SK-N-SH treated with all-trans-retinoic acid at 6 μM for 48 hours (cell line): ENCODE data around the gene ME3.

ENCODE experiments used
- ATAC-seq: fragments of 200-7000 bp; cut with Tn5 transposase; 3 replicates; pipeline ENCODE4 v1.9.1; 2020; ENCODE audit warnings: mild to moderate bottlenecking, moderate library complexity
- ARNTL ChIP-seq: fragments of 450-650 bp; formaldehyde crosslinking; IDR thresholded peaks from 2 replicates; pipeline ENCODE4 v1.5.0; 2020; ENCODE audit warnings: low read depth, mild to moderate bottlenecking, moderate library complexity, borderline replicate concordance
- BACH2 ChIP-seq: fragments of 250-450 bp; sonication (Bioruptor Pico); IDR thresholded peaks from 2 replicates; pipeline ENCODE4 v1.9.0; 2021; ENCODE audit warnings: mild to moderate bottlenecking, borderline replicate concordance
- CREB5 ChIP-seq: fragments of 250-450 bp; sonication (Bioruptor Pico); IDR thresholded peaks from 2 replicates; pipeline ENCODE4 v1.5.1; 2020; ENCODE audit warnings: low read depth, mild to moderate bottlenecking, moderate library complexity
- CSDC2 ChIP-seq: fragments of 250-450 bp; sonication (Bioruptor Pico); IDR thresholded peaks from 2 replicates; pipeline ENCODE4 v1.5.0; 2020; ENCODE audit warnings: mild to moderate bottlenecking, moderate library complexity
- ESRRG ChIP-seq: fragments of 250-450 bp; sonication (Bioruptor Pico); IDR thresholded peaks from 2 replicates; pipeline ENCODE4 v1.6.1; 2021; ENCODE audit warnings: mild to moderate bottlenecking
- GLIS3 ChIP-seq: fragments of 250-450 bp; sonication (Bioruptor Pico); IDR thresholded peaks from 2 replicates; pipeline ENCODE4 v1.5.0; 2020; ENCODE audit warnings: mild to moderate bottlenecking, moderate library complexity
- ISL1 ChIP-seq: fragments of 250-450 bp; sonication (Bioruptor Pico); IDR thresholded peaks from 2 replicates; pipeline ENCODE4 v2.1.2; 2022; ENCODE audit warnings: mild to moderate bottlenecking, moderate library complexity
- OSR1 ChIP-seq: fragments of 250-450 bp; sonication (Bioruptor Pico); IDR thresholded peaks from 2 replicates; pipeline ENCODE4 v1.8.0; 2022; ENCODE audit warnings: moderate library complexity, mild to moderate bottlenecking, inconsistent platforms
- PPARA ChIP-seq: fragments of 250-450 bp; sonication (Bioruptor Pico); IDR thresholded peaks from 2 replicates; pipeline ENCODE4 v1.5.0; 2020; ENCODE audit warnings: mild to moderate bottlenecking, borderline replicate concordance
- RARB ChIP-seq: fragments of 250-450 bp; sonication (Bioruptor Pico); IDR thresholded peaks from 2 replicates; pipeline ENCODE4 v1.8.0; 2021; ENCODE audit warnings: mild to moderate bottlenecking, moderate library complexity
- SNAI2 ChIP-seq: fragments of 250-450 bp; sonication (Bioruptor Pico); IDR thresholded peaks from 2 replicates; pipeline ENCODE4 v1.5.0; 2020; ENCODE audit warnings: mild to moderate bottlenecking, moderate library complexity
- TCF4 ChIP-seq: fragments of 250-450 bp; sonication (Bioruptor Pico); IDR thresholded peaks from 2 replicates; pipeline ENCODE4 v1.8.0; 2021; ENCODE audit warnings: mild to moderate bottlenecking, moderate library complexity, borderline replicate concordance
- TOX ChIP-seq: fragments of 250-450 bp; sonication (Bioruptor Pico); IDR thresholded peaks from 2 replicates; pipeline ENCODE4 v1.8.0; 2021; ENCODE audit warnings: mild to moderate bottlenecking, moderate library complexity, borderline replicate concordance
- ZC3H10 ChIP-seq: fragments of 250-450 bp; sonication (Bioruptor Pico); IDR thresholded peaks from 2 replicates; pipeline ENCODE4 v1.5.1; 2021; ENCODE audit warnings: mild to moderate bottlenecking, moderate library complexity
- ZFP3 ChIP-seq: fragments of 250-450 bp; sonication (Bioruptor Pico); IDR thresholded peaks from 2 replicates; pipeline ENCODE4 v1.5.0; 2020; ENCODE audit warnings: mild to moderate bottlenecking, moderate library complexity
- ZFP30 ChIP-seq: fragments of 450-650 bp; formaldehyde crosslinking; IDR thresholded peaks from 2 replicates; pipeline ENCODE4 v1.5.0; 2022; ENCODE audit warnings: mild to moderate bottlenecking, moderate library complexity
- ZNF565 ChIP-seq: fragments of 450-650 bp; formaldehyde crosslinking; conservative IDR thresholded peaks from 2 replicates; pipeline ENCODE4 v1.5.0; 2020; ENCODE audit warnings: low read depth, mild to moderate bottlenecking, moderate library complexity
- ZNF70 ChIP-seq: fragments of 450-650 bp; formaldehyde crosslinking; IDR thresholded peaks from 2 replicates; pipeline ENCODE4 v1.5.0; 2020; ENCODE audit warnings: mild to moderate bottlenecking, moderate library complexity
- ZNF8 ChIP-seq: fragments of 450-650 bp; formaldehyde crosslinking; IDR thresholded peaks from 2 replicates; pipeline ENCODE4 v1.5.0; 2020; ENCODE audit warnings: mild to moderate bottlenecking, moderate library complexity
- TF ChIP-seq, protein P1 (sequence below): fragments of 250-450 bp; sonication (Bioruptor Pico); IDR thresholded peaks from 2 replicates; pipeline ENCODE4 v1.8.0; 2020; ENCODE audit warnings: mild to moderate bottlenecking, moderate library complexity, borderline replicate concordance
- TF ChIP-seq, protein P2 (sequence below): fragments of 250-450 bp; sonication (Bioruptor Pico); IDR thresholded peaks from 2 replicates; pipeline ENCODE4 v1.5.1; 2021; ENCODE audit warnings: mild to moderate bottlenecking, moderate library complexity
- TF ChIP-seq, protein P3 (sequence below): fragments of 250-450 bp; sonication (Bioruptor Pico); IDR thresholded peaks from 2 replicates; pipeline ENCODE4 v1.5.0; 2020; ENCODE audit warnings: mild to moderate bottlenecking, moderate library complexity

Gene ME3

DNA sequence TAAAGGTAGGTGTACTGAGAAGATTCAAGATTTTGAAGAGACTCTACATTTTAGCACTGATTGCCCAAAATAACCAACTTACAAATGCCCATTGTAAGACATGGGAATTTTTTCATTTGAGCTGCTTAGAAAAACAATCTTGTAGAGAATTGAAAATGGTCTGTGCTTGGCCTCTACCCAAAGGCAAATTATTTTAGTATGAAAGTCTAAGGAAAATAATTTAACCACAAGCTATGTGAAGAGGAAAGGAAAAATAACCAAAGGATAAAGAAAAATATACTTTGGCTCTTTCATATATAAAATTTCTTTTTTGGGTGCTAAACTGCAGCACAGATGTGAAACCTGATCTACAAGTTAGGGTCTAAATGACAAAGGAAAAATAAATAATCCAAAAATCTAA is 54.9 kb downstream of the ME3 start:
- ATAC-seq, result no peak
- TF ChIP-seq ARNTL, result no peak
- TF ChIP-seq TCF4, result no peak
- TF ChIP-seq ESRRG (CRISPR knock-in tag), result no peak
- no peak for TF ChIP-seq ZNF565
- TF ChIP-seq ZC3H10 (CRISPR knock-in tag), result no peak
- TF ChIP-seq PPARA (CRISPR knock-in tag), result no peak
- TF ChIP-seq ZFP3, result no peak
- no peak for TF ChIP-seq RARB (CRISPR knock-in tag)
- no peak for TF ChIP-seq OSR1 (CRISPR knock-in tag)
- no peak for TF ChIP-seq CSDC2
- no peak for TF ChIP-seq ZNF70 (CRISPR knock-in tag)
- TF ChIP-seq, protein P1, sequence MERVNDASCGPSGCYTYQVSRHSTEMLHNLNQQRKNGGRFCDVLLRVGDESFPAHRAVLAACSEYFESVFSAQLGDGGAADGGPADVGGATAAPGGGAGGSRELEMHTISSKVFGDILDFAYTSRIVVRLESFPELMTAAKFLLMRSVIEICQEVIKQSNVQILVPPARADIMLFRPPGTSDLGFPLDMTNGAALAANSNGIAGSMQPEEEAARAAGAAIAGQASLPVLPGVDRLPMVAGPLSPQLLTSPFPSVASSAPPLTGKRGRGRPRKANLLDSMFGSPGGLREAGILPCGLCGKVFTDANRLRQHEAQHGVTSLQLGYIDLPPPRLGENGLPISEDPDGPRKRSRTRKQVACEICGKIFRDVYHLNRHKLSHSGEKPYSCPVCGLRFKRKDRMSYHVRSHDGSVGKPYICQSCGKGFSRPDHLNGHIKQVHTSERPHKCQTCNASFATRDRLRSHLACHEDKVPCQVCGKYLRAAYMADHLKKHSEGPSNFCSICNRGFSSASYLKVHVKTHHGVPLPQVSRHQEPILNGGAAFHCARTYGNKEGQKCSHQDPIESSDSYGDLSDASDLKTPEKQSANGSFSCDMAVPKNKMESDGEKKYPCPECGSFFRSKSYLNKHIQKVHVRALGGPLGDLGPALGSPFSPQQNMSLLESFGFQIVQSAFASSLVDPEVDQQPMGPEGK (CRISPR knock-in tag), result no peak
- no peak for TF ChIP-seq ISL1 (CRISPR knock-in tag)
- TF ChIP-seq BACH2 (CRISPR knock-in tag), result no peak
- TF ChIP-seq CREB5, result no peak
- no peak for TF ChIP-seq SNAI2 (CRISPR knock-in tag)
- TF ChIP-seq, protein P2, sequence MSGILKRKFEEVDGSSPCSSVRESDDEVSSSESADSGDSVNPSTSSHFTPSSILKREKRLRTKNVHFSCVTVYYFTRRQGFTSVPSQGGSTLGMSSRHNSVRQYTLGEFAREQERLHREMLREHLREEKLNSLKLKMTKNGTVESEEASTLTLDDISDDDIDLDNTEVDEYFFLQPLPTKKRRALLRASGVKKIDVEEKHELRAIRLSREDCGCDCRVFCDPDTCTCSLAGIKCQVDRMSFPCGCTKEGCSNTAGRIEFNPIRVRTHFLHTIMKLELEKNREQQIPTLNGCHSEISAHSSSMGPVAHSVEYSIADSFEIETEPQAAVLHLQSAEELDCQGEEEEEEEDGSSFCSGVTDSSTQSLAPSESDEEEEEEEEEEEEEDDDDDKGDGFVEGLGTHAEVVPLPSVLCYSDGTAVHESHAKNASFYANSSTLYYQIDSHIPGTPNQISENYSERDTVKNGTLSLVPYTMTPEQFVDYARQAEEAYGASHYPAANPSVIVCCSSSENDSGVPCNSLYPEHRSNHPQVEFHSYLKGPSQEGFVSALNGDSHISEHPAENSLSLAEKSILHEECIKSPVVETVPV (CRISPR knock-in tag), result no peak

DNA sequence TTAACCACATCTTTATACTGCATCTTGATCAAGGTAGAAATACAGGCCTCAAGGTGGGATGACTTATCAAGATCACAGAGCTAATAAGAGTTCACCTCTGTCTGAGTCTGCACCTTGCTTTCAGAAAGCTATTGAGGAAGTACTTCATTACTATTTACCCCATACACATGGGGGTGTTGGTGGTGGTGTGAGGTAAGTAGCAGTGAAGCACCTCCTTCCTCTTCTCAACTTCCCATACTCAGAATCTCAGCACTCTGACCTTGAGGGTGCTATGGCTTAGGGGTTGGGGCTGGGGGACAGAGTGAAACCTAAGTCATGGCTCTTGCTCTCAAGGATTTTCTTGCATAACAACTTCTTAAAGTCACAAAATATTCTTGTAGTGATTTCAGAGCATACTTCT is 56.9 kb downstream of the ME3 start:
- TF ChIP-seq BACH2 (CRISPR knock-in tag), result no peak
- no peak for TF ChIP-seq TOX
- TF ChIP-seq TCF4, result no peak
- TF ChIP-seq CREB5, result no peak
- TF ChIP-seq ISL1 (CRISPR knock-in tag), result no peak
- TF ChIP-seq ESRRG (CRISPR knock-in tag), result no peak
- TF ChIP-seq PPARA (CRISPR knock-in tag), result no peak
- no peak for TF ChIP-seq ZNF8
- TF ChIP-seq ZFP30 (CRISPR knock-in tag), result no peak
- TF ChIP-seq RARB (CRISPR knock-in tag), result no peak
- no peak for ATAC-seq

GRCh38 chr11:86610559-86611341 is 61.7 kb downstream of the ME3 start:
- ATAC-seq, result no peak
- TF ChIP-seq ESRRG (CRISPR knock-in tag), result no peak
- TF ChIP-seq SNAI2 (CRISPR knock-in tag), result no peak
- no peak for TF ChIP-seq PPARA (CRISPR knock-in tag)
- TF ChIP-seq RARB (CRISPR knock-in tag), result no peak
- no peak for TF ChIP-seq ZNF8
- TF ChIP-seq TCF4, result no peak

DNA sequence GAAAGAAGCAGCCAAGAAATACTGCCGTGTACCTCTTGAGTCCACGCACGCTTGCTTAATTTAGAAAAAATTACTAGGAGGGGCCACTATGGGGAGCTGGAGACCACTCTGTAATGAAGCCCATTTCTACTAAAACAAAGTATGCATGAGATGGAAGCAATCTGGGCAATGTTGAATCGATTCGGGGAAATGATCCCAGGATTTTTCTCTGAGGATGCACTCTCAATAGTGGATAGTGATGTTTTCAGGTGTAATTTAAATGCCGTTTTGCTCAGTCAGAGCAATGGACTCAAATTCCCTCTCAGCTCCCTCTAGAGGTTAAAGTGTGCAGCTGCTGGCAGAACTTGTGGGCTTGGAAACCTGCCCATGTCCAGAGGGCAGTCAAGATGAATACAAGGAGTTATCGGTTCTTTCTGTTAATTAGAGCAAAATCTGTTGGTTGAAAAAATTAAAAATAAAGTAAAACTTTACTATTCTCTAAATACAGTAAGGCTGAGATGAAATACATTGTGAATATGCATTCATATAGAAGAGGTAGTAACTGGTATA is 64.1 kb downstream of the ME3 start:
- ATAC-seq, result peak; percentile 81
- TF ChIP-seq CREB5, result no peak
- no peak for TF ChIP-seq ZFP3
- no peak for TF ChIP-seq GLIS3 (CRISPR knock-in tag)
- TF ChIP-seq TCF4, result no peak
- TF ChIP-seq, protein P3, sequence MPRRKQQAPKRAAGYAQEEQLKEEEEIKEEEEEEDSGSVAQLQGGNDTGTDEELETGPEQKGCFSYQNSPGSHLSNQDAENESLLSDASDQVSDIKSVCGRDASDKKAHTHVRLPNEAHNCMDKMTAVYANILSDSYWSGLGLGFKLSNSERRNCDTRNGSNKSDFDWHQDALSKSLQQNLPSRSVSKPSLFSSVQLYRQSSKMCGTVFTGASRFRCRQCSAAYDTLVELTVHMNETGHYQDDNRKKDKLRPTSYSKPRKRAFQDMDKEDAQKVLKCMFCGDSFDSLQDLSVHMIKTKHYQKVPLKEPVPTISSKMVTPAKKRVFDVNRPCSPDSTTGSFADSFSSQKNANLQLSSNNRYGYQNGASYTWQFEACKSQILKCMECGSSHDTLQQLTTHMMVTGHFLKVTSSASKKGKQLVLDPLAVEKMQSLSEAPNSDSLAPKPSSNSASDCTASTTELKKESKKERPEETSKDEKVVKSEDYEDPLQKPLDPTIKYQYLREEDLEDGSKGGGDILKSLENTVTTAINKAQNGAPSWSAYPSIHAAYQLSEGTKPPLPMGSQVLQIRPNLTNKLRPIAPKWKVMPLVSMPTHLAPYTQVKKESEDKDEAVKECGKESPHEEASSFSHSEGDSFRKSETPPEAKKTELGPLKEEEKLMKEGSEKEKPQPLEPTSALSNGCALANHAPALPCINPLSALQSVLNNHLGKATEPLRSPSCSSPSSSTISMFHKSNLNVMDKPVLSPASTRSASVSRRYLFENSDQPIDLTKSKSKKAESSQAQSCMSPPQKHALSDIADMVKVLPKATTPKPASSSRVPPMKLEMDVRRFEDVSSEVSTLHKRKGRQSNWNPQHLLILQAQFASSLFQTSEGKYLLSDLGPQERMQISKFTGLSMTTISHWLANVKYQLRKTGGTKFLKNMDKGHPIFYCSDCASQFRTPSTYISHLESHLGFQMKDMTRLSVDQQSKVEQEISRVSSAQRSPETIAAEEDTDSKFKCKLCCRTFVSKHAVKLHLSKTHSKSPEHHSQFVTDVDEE (CRISPR knock-in tag), result no peak
- TF ChIP-seq PPARA (CRISPR knock-in tag), result no peak
- TF ChIP-seq TOX, result no peak
- no peak for TF ChIP-seq ZFP30 (CRISPR knock-in tag)
- TF ChIP-seq BACH2 (CRISPR knock-in tag), result no peak
- TF ChIP-seq RARB (CRISPR knock-in tag), result no peak
- TF ChIP-seq ZC3H10 (CRISPR knock-in tag), result no peak
- TF ChIP-seq SNAI2 (CRISPR knock-in tag), result no peak
- TF ChIP-seq ARNTL, result no peak
- no peak for TF ChIP-seq OSR1 (CRISPR knock-in tag)
- no peak for TF ChIP-seq ISL1 (CRISPR knock-in tag)
- no peak for TF ChIP-seq ZNF8
